GM23338 (cell line): ENCODE results near the gene ZNF26.

Experiments used
- CREB1 ChIP-seq: fragments of 250-450 bp; sonication (Bioruptor Pico); IDR thresholded peaks from 2 replicates; pipeline ENCODE4 v1.5.0; 2020; ENCODE audit warnings: low read depth, mild to moderate bottlenecking, moderate library complexity
- CTCF ChIP-seq, 2 experiments: fragments of 200-600 bp in 1 of 2; sonication (generic) in 1 of 2; conservative IDR thresholded peaks; 2 replicates each; pipeline versions ENCODE4 v1.5.1 to v1.6.1; 2016 to 2017; ENCODE audit warnings: antibody characterized with exemption in 2 of 2, low read depth in 2 of 2, mild to moderate bottlenecking in 2 of 2, moderate library complexity in 1 of 2
- EZH2 ChIP-seq: fragments of 200-600 bp; sonication (generic); IDR thresholded peaks from one replicate; pipeline ENCODE4 v1.8.0; 2017; ENCODE audit warnings: antibody characterized with exemption, mild to moderate bottlenecking, low read depth; ENCODE audit not compliant: unreplicated experiment
- EZH2phosphoT487 ChIP-seq: fragments of 200-600 bp; sonication (generic); IDR thresholded peaks from one replicate; pipeline ENCODE4 v1.8.1; 2018; ENCODE audit warnings: antibody characterized with exemption; ENCODE audit not compliant: unreplicated experiment
- JUNB ChIP-seq: IDR thresholded peaks from one replicate; pipeline ENCODE4 v1.6.1; 2016; ENCODE audit warnings: antibody characterized with exemption; ENCODE audit not compliant: unreplicated experiment
- POLR2AphosphoS5 ChIP-seq: IDR thresholded peaks from 2 replicates; pipeline ENCODE4 v1.6.1; 2016; ENCODE audit warnings: antibody characterized with exemption, low read depth
- REST ChIP-seq: IDR thresholded peaks from one replicate; pipeline ENCODE4 v1.6.1; 2018; ENCODE audit warnings: antibody characterized with exemption; ENCODE audit not compliant: unreplicated experiment

GRCh38 chr12:132986885-132987225, 688 bp downstream of the ZNF26 start:
- TF ChIP-seq EZH2 = no peak
- TF ChIP-seq CTCF (conservative IDR thresholded peaks at IDR 0.05; ENCODE audit: low read depth in 2 of 2) = no peak
- no peak for TF ChIP-seq JUNB
- no peak for TF ChIP-seq POLR2AphosphoS5
- no peak for TF ChIP-seq EZH2phosphoT487
- TF ChIP-seq REST = no peak
- no peak for TF ChIP-seq CREB1 (CRISPR knock-in tag)
